H1 (cell line): ENCODE measurements around the gene SHROOM2.

ENCODE experiments used
- EZH2 ChIP-seq: fragments of 200-600 bp; sonication (generic); IDR thresholded peaks from 2 replicates; pipeline ENCODE4 v1.7.1; 2012; ENCODE audit warnings: low read depth, mild to moderate bottlenecking, moderate library complexity, low read length, inconsistent platforms; ENCODE audit not compliant: severe bottlenecking
- TF ChIP-seq, protein P1 (sequence below), 3 experiments: IDR thresholded peaks; 1 replicate in 2 of 3; 2 replicates in 1 of 3; pipeline versions ENCODE4 v1.5.1 to v1.6.1; 2011; ENCODE audit warnings: low read length in 3 of 3, mild to moderate bottlenecking in 3 of 3, inconsistent platforms in 2 of 3, low read depth in 1 of 3, moderate library complexity in 1 of 3; ENCODE audit not compliant: insufficient read depth in 1 of 3; ENCODE audit errors: control extremely low read depth in 1 of 3

DNA sequence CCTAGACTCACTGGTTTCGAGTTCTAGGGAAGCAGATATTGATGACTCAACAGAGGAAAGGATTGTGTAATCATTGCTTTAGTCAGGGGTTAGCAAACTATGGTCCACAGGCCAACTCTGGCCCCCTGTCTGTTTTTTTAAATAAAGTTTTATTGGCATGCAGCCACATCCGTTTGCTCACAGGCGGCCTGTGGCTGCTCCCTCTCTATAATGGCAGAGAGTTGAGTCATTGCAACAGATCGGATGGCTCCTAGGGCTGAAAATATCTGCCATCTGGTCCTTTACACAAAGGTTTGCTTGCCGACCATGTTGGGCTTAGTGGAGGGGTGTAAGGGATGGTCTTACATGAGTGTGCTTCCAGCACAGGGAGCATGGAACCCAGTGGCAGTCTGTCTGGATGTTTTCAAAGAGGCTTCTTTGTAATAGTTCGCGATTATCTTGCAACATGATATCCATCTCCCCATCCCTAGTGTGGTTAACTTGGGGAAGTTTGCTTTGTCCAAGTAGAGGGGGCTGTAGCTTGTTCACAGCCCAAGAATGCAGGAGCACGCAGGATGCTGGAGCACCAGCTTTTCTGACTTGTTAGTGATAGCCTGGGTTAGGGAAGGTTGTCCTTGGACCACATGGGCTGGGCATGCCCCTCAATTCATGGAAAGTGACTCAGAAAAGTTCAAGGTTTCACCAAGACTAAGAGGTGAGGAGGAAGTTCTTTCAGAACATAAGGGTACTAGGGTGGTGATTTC lies 121.6 kb downstream of the SHROOM2 start:
- no peak for TF ChIP-seq EZH2
- TF ChIP-seq, protein P1, sequence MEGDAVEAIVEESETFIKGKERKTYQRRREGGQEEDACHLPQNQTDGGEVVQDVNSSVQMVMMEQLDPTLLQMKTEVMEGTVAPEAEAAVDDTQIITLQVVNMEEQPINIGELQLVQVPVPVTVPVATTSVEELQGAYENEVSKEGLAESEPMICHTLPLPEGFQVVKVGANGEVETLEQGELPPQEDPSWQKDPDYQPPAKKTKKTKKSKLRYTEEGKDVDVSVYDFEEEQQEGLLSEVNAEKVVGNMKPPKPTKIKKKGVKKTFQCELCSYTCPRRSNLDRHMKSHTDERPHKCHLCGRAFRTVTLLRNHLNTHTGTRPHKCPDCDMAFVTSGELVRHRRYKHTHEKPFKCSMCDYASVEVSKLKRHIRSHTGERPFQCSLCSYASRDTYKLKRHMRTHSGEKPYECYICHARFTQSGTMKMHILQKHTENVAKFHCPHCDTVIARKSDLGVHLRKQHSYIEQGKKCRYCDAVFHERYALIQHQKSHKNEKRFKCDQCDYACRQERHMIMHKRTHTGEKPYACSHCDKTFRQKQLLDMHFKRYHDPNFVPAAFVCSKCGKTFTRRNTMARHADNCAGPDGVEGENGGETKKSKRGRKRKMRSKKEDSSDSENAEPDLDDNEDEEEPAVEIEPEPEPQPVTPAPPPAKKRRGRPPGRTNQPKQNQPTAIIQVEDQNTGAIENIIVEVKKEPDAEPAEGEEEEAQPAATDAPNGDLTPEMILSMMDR (IDR thresholded peaks at IDR 0.05; ENCODE audit: control extremely low read depth in 1 of 3, insufficient read depth in 1 of 3, low read depth in 1 of 3, low read length in 3 of 3) = no peak
